ENCODE measurements around the gene OR2D2.

- TF ChIP-seq SUZ12 (IDR thresholded peaks at IDR 0.05) (no peak), NFRKB (IDR thresholded peaks at IDR 0.05) (no peak), TARDBP (IDR thresholded peaks at IDR 0.05) (no peak), LEF1 (IDR thresholded peaks at IDR 0.05; ENCODE audit: borderline replicate concordance) (no peak), BHLHE40 (IDR thresholded peaks at IDR 0.05; ENCODE audit: borderline replicate concordance) (no peak), SP1 (IDR thresholded peaks at IDR 0.05) (no peak), L3MBTL2 (conservative IDR thresholded peaks at IDR 0.05) (no peak), HDGF (IDR thresholded peaks at IDR 0.05; ENCODE audit: borderline replicate concordance) (no peak), CTBP1 (IDR thresholded peaks at IDR 0.05; ENCODE audit: borderline replicate concordance) (no peak)
- TF ChIP-seq, protein P1, sequence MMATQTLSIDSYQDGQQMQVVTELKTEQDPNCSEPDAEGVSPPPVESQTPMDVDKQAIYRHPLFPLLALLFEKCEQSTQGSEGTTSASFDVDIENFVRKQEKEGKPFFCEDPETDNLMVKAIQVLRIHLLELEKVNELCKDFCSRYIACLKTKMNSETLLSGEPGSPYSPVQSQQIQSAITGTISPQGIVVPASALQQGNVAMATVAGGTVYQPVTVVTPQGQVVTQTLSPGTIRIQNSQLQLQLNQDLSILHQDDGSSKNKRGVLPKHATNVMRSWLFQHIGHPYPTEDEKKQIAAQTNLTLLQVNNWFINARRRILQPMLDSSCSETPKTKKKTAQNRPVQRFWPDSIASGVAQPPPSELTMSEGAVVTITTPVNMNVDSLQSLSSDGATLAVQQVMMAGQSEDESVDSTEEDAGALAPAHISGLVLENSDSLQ (IDR thresholded peaks at IDR 0.05): no peak
These were observed 15.4 kb downstream of the OR2D2 start for GRCh38 chr11:6876914-6877313.

Data from HEK293T (cell line).